HepG2 (cell line): ENCODE measurements around the gene TRAF3. TPM values are rescaled to one million over a fixed set of nuclear protein-coding genes. Genes with fewer than 3 reads are reported as not detected.

Experiments
- ATAC-seq: fragments of 200-7000 bp; cut with Tn5 transposase; 3 replicates; pipeline ENCODE4 v1.9.1; 2020; ENCODE audit warnings: mild to moderate bottlenecking, moderate library complexity
- BruUV-seq: library from RNA; stranded (reverse); fragments of 400-500 nt; replicated peaks from 2 replicates; lab custom pipeline; 2021; lab: Mats Ljungman, UMichigan
- CTCF ChIA-PET: fragments of 300-600 bp; formaldehyde crosslinking; extraction: SDS; loops from one replicate; lab custom pipeline; 2021; ENCODE audit warnings: low total read pairs, inconsistent platforms, low intra/inter-chr PET ratio; lab: Yijun Ruan, JAX
- POLR2A ChIA-PET: fragments of 350-600 bp; sonication (Branson Sonifier 250); formaldehyde crosslinking; loops from one replicate; lab custom pipeline; 2020; ENCODE audit warnings: antibody characterized with exemption, inconsistent platforms; lab: Yijun Ruan, JAX
- DNase-seq: peaks from one replicate; pipeline ENCODE4 v3.0.0-alpha.2; 2015; ENCODE audit warnings: low spot score
- FAIRE-seq: peaks from 3 replicates; lab custom pipeline; 2011; peaks lifted over from hg19 to GRCh38; lab: Jason Lieb, UNC
- H2AFZ ChIP-seq: one replicate; pipeline ENCODE4 v1.6.1; 2011; ENCODE audit warnings: low read length, inconsistent platforms
- H3K27ac ChIP-seq: fragments of 300-600 bp; 3 replicates; pipeline ENCODE4 v1.8.0; 2011; ENCODE audit warnings: mixed run types, mild to moderate bottlenecking, mixed read lengths, low read length, inconsistent platforms; ENCODE audit not compliant: insufficient read depth; ENCODE audit errors: extremely low read length
- H3K27me3 ChIP-seq, 2 experiments: fragments of 200-600 bp in 1 of 2; 2 replicates in 1 of 2; 3 replicates in 1 of 2; pipeline versions ENCODE4 v1.6.0 to v1.8.0; 2011; ENCODE audit warnings: low read length in 2 of 2, mild to moderate bottlenecking in 2 of 2, moderate library complexity in 2 of 2, inconsistent platforms in 1 of 2; ENCODE audit not compliant: insufficient read depth in 2 of 2, control insufficient read depth in 1 of 2
- H3K36me3 ChIP-seq, 2 experiments: fragments of 200-600 bp in 1 of 2; replicated peaks in 1 of 2; 2 replicates in 1 of 2; 3 replicates in 1 of 2; pipeline versions ENCODE4 v1.5.1 to v1.8.0; 2011; ENCODE audit warnings: low read length in 2 of 2, inconsistent platforms in 1 of 2; ENCODE audit not compliant: insufficient read depth in 2 of 2, control insufficient read depth in 1 of 2
- H3K4me1 ChIP-seq: 2 replicates; pipeline ENCODE4 v1.5.1; 2012; ENCODE audit warnings: low read length, inconsistent platforms; ENCODE audit not compliant: insufficient read depth
- H3K4me2 ChIP-seq: 2 replicates; pipeline ENCODE4 v1.6.0; 2011; ENCODE audit warnings: low read depth, low read length, inconsistent platforms
- H3K4me3 ChIP-seq, 3 experiments: fragments of 200-600 bp in 1 of 3; sonication (generic), shearing (Covaris generic) in 1 of 3; replicated peaks in 1 of 3; 2 replicates each; pipeline ENCODE4 v1.5.1; 2011 to 2016; ENCODE audit warnings: low read length in 3 of 3, inconsistent platforms in 2 of 3, low read depth in 2 of 3, mild to moderate bottlenecking in 2 of 3, control low read depth in 1 of 3, mixed read lengths in 1 of 3; ENCODE audit not compliant: insufficient read depth in 1 of 3
- H3K79me2 ChIP-seq: one replicate; pipeline ENCODE4 v1.6.1; 2011; ENCODE audit warnings: low read length, inconsistent platforms; ENCODE audit not compliant: insufficient read depth
- H3K9ac ChIP-seq: 2 replicates; pipeline ENCODE4 v1.6.0; 2011; ENCODE audit warnings: mild to moderate bottlenecking, low read depth, low read length, inconsistent platforms; ENCODE audit not compliant: insufficient read depth
- H3K9me3 ChIP-seq: 2 replicates; pipeline ENCODE4 v1.5.1; 2012; ENCODE audit warnings: mild to moderate bottlenecking, low read length
- H4K20me1 ChIP-seq: 2 replicates; pipeline ENCODE4 v1.6.0; 2011; ENCODE audit warnings: inconsistent platforms, mild to moderate bottlenecking, low read length, moderate library complexity; ENCODE audit not compliant: insufficient read depth
- ATF1 ChIP-seq: IDR thresholded peaks from 2 replicates; pipeline ENCODE4 v1.6.1; 2016; ENCODE audit warnings: mild to moderate bottlenecking, control low read depth
- FLYWCH1 ChIP-seq: sonication (generic); formaldehyde crosslinking; IDR thresholded peaks from 2 replicates; pipeline ENCODE4 v1.8.1; 2023; ENCODE audit warnings: mild to moderate bottlenecking, missing genetic modification reagents
- HNRNPLL ChIP-seq: fragments of 200-400 bp; formaldehyde crosslinking; IDR thresholded peaks from 2 replicates; pipeline ENCODE4 v1.6.1; 2017; ENCODE audit warnings: mild to moderate bottlenecking, low read depth, low read length; ENCODE audit not compliant: poor library complexity, severe bottlenecking
- HOXA7 ChIP-seq: sonication (generic); formaldehyde crosslinking; IDR thresholded peaks from 2 replicates; pipeline ENCODE4 v1.8.1; 2022; ENCODE audit warnings: mild to moderate bottlenecking, missing genetic modification reagents, moderate library complexity
- KLF6 ChIP-seq: IDR thresholded peaks from 2 replicates; pipeline ENCODE4 v1.8.0; 2016; ENCODE audit warnings: missing biosample characterization, missing genetic modification reagents
- PAWR ChIP-seq: sonication (generic); formaldehyde crosslinking; IDR thresholded peaks from 2 replicates; pipeline ENCODE4 v1.4.0; 2020; ENCODE audit warnings: missing genetic modification reagents, mild to moderate bottlenecking, borderline replicate concordance
- RFX3 ChIP-seq: IDR thresholded peaks from 2 replicates; pipeline ENCODE4 v1.6.1; 2016; ENCODE audit warnings: missing biosample characterization, missing genetic modification reagents
- SAP130 ChIP-seq: IDR thresholded peaks from 2 replicates; pipeline ENCODE4 v1.6.1; 2016; ENCODE audit warnings: low read depth
- TCF7L2 ChIP-seq: IDR thresholded peaks from 2 replicates; pipeline ENCODE4 v1.6.1; 2011; ENCODE audit warnings: mild to moderate bottlenecking, low read depth, low read length, moderate library complexity
- ZBTB42 ChIP-seq: sonication (generic); formaldehyde crosslinking; IDR thresholded peaks from 2 replicates; pipeline ENCODE4 v1.5.0; 2020; ENCODE audit warnings: mild to moderate bottlenecking, missing genetic modification reagents
- ZFP90 ChIP-seq: sonication (generic); formaldehyde crosslinking; IDR thresholded peaks from 2 replicates; pipeline ENCODE4 v1.8.0; 2022; ENCODE audit warnings: missing genetic modification reagents, mild to moderate bottlenecking, inconsistent platforms, borderline replicate concordance
- ZKSCAN1 ChIP-seq: fragments of 150-350 bp; IDR thresholded peaks from 2 replicates; pipeline ENCODE4 v1.6.1; 2014; ENCODE audit warnings: low read length
- ZNF253 ChIP-seq: sonication (generic); formaldehyde crosslinking; IDR thresholded peaks from 2 replicates; pipeline ENCODE4 v1.8.0; 2022; ENCODE audit warnings: mild to moderate bottlenecking, missing genetic modification reagents, borderline replicate concordance
- ZNF264 ChIP-seq: sonication (generic); formaldehyde crosslinking; IDR thresholded peaks from 2 replicates; pipeline ENCODE4 v1.4.0; 2020; ENCODE audit warnings: missing genetic modification reagents
- ZNF333 ChIP-seq: sonication (generic); formaldehyde crosslinking; IDR thresholded peaks from 2 replicates; pipeline ENCODE4 v1.4.0; 2020; ENCODE audit warnings: mild to moderate bottlenecking, missing genetic modification reagents, borderline replicate concordance
- ZNF556 ChIP-seq: sonication (generic); formaldehyde crosslinking; IDR thresholded peaks from 2 replicates; pipeline ENCODE4 v1.4.0; 2020; ENCODE audit warnings: mild to moderate bottlenecking, missing genetic modification reagents, borderline replicate concordance
- WGBS: methylation state at CpG from one replicate; pipeline ENCODE4 v1.1.6; 2017; ENCODE audit warnings: low lambda C conversion rate; 5-methylcytosine and 5-hydroxymethylcytosine counted together
- in situ Hi-C: cut with HindIII; loops from 2 replicates; pipeline ENCODE4 v1.10.0; 2017; ENCODE audit warnings: low pct_unique_long_range_greater_than_20kb; ENCODE audit not compliant: extremely low pct_ligation_motif_present
- intact Hi-C: fragments of 100-400 bp; cut with micrococcal nuclease; formaldehyde crosslinking; loops from one replicate; pipeline ENCODE4 v1.10.0; 2022; ENCODE audit not compliant: unreplicated experiment
- polyA plus RNA-seq, 8 experiments: library from polyadenylated mRNA; depleted of rRNA in 3 of 8; stranded (reverse) in 7 of 8; unstranded in 1 of 8; fragments of >200 nt; fragmentation: Illumina TruSeq in 4 of 8; extraction: Trizol in 4 of 8; gene quantifications; 2 replicates each; pipeline versions ENCODE4 v1.2.1 to v1.2.3, GENCODE V29; 2011 to 2016; ENCODE audit warnings: low read depth in 4 of 8, missing spikeins in 1 of 8, mixed read lengths in 1 of 8; ENCODE audit not compliant: insufficient read depth in 1 of 8
- total RNA-seq, 5 experiments: library from RNA; depleted of rRNA; stranded (reverse); fragments of >200 nt; fragmentation: Illumina TruSeq; extraction: Trizol; gene quantifications; 2 replicates each; pipeline ENCODE4 v1.2.3, GENCODE V29; 2016; ENCODE audit warnings: low read depth in 1 of 5
- TF ChIP-seq, protein P1 (sequence below): IDR thresholded peaks from 2 replicates; pipeline ENCODE4 v1.6.1; 2016
- TF ChIP-seq, protein P2 (sequence below): fragments of 450-650 bp; IDR thresholded peaks from 2 replicates; pipeline ENCODE4 v1.6.1; 2017
- TF ChIP-seq, protein P3 (sequence below): sonication (generic); formaldehyde crosslinking; IDR thresholded peaks from 2 replicates; pipeline ENCODE4 v1.4.0; 2020; ENCODE audit warnings: missing genetic modification reagents

Gene TRAF3
- total and polyA plus RNA-seq, 2 of the 13 experiments (the other 11 are each of a cell fraction or from before 2014, with no cell fraction given), result 6.9 to 12.2 TPM

DNA sequence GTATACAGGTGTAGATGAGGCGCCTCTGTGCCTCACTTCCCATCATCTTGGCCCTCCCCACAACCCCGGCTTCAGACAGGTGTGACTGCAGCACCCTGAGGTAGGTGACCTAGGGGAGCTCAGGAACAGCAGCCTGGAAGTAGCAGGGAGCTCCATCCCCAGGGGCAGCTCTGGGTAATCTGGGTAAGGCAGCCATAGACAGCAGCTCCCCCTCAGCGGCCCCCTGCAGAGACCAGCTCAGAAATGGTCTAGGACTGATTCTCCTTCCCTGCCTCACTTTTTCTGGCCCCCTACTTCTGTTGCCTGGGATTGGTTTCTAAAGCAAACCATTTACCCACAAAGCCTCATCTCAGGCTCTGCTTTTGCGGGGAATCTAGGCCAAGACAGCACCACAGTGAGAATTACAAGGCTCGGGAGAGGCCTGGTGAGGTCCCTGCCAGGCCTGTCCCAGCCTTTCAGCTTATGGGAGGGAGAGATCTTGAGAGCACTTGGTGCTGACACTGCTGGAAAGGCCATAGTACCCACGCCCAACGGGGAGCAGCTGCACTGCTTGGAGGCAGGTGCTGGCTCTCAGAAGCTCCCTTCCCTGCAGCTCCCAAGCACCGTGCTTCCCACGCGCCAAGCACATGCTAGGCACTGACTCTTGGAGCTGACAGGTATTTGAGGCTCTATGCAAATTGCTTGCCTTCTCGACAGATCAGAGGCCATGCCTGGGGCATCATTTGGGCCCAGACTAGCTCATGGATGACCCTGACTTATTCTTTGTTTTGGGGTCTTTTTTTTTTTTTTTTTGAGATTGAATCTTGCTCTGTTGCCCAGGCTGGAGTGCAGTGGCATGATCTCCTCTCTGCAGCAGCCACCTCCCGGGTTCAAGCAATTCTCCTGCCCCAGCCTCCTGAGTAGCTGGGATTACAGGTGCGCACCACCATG lies 45.1 kb upstream of the TRAF3 start:
- CTCF ChIA-PET, result no interaction called here
- WGBS, result 97% methylated on average over 7 of the region's 13 CpGs
- in situ Hi-C loops, result no loop called here
- intact Hi-C loops, result no loop called here
- no TSS peak for BruUV-seq
- TF ChIP-seq, protein P1, sequence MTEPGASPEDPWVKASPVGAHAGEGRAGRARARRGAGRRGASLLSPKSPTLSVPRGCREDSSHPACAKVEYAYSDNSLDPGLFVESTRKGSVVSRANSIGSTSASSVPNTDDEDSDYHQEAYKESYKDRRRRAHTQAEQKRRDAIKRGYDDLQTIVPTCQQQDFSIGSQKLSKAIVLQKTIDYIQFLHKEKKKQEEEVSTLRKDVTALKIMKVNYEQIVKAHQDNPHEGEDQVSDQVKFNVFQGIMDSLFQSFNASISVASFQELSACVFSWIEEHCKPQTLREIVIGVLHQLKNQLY, result no peak
- no peak for TF ChIP-seq KLF6 (CRISPR knock-in tag)
- TF ChIP-seq, protein P2, sequence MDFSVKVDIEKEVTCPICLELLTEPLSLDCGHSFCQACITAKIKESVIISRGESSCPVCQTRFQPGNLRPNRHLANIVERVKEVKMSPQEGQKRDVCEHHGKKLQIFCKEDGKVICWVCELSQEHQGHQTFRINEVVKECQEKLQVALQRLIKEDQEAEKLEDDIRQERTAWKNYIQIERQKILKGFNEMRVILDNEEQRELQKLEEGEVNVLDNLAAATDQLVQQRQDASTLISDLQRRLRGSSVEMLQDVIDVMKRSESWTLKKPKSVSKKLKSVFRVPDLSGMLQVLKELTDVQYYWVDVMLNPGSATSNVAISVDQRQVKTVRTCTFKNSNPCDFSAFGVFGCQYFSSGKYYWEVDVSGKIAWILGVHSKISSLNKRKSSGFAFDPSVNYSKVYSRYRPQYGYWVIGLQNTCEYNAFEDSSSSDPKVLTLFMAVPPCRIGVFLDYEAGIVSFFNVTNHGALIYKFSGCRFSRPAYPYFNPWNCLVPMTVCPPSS, result no peak
- TF ChIP-seq PAWR (CRISPR knock-in tag), result no peak
- TF ChIP-seq TCF7L2, result no peak
- TF ChIP-seq ATF1 (CRISPR knock-in tag), result no peak
- TF ChIP-seq FLYWCH1, result no peak
- TF ChIP-seq ZBTB42 (CRISPR knock-in tag), result no peak
- TF ChIP-seq ZNF253 (CRISPR knock-in tag), result no peak
- TF ChIP-seq HOXA7 (CRISPR knock-in tag), result no peak
- TF ChIP-seq HNRNPLL, result no peak
- no peak for TF ChIP-seq RFX3
- TF ChIP-seq, protein P3, sequence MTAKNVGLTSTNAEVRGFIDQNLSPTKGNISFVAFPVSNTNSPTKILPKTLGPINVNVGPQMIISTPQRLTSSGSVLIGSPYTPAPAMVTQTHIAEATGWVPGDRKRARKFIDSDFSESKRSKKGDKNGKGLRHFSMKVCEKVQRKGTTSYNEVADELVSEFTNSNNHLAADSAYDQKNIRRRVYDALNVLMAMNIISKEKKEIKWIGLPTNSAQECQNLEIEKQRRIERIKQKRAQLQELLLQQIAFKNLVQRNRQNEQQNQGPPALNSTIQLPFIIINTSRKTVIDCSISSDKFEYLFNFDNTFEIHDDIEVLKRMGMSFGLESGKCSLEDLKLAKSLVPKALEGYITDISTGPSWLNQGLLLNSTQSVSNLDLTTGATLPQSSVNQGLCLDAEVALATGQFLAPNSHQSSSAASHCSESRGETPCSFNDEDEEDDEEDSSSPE, result no peak
- TF ChIP-seq ZNF556, result no peak
- TF ChIP-seq ZNF264 (CRISPR knock-in tag), result no peak
- TF ChIP-seq SAP130 (CRISPR knock-in tag), result no peak
- no peak for TF ChIP-seq ZFP90 (CRISPR knock-in tag)
- no peak for TF ChIP-seq ZNF333 (CRISPR knock-in tag)
- no peak for TF ChIP-seq ZKSCAN1
- H4K20me1 ChIP-seq, result no peaks in the 10 kb centered on the region
- H3K4me1 ChIP-seq, result no peaks in the 10 kb centered on the region
- FAIRE-seq (no peak), DNase-seq (no peak), ATAC-seq (peak; percentile 27)
- no peaks in the 10 kb centered on the region for H3K27me3 ChIP-seq
- H3K36me3 ChIP-seq, result peaks cover 14 to 33% of the 10 kb centered on the region in 2 experiments
- no peak overlapping the region for H3K27ac ChIP-seq
- no peak overlapping the region for H3K4me2 ChIP-seq
- H3K9ac ChIP-seq, result no peak overlapping the region
- POLR2A ChIA-PET, result no interaction called here
- no peak overlapping the region for H3K4me3 ChIP-seq
- H2AFZ ChIP-seq, result no peak overlapping the region
- no peaks in the 10 kb centered on the region for H3K79me2 ChIP-seq
- H3K9me3 ChIP-seq, result no peaks in the 10 kb centered on the region
